ENCODE measurements around the gene CD3G.

DNA sequence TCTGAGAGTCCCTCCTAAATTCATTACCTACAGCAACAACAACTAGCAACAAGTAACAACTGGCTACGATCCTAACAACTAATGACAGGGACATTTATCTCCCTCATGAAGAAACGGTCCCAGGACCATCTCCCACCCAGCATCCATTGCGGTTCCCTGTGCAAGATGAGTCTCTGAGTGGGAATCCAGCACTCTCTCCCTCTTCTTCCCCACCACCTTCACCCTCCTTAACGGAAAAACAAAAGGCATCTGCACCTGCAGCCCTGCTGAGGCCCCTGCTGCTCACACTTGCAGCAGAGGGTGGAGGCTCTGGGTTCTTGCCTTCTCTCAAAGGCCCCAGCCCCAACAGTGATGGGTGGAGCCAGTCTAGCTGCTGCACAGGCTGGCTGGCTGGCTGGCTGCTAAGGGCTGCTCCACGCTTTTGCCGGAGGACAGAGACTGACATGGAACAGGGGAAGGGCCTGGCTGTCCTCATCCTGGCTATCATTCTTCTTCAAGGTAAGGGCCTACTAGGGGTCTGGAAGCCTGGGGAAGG, at the start of gene CD3G:
- TF ChIP-seq MITF (IDR thresholded peaks at IDR 0.05), result no peak
- no peak for TF ChIP-seq NR1H2 (CRISPR knock-in tag; IDR thresholded peaks at IDR 0.05)
- no peak for TF ChIP-seq TBP (optimal IDR thresholded peaks at IDR 0.05; ENCODE audit: low read depth, low read length)
- TF ChIP-seq IRF2 (CRISPR knock-in tag; IDR thresholded peaks at IDR 0.05), result no peak
- no peak for TF ChIP-seq SIN3A (IDR thresholded peaks at IDR 0.05; ENCODE audit: borderline replicate concordance in 2 of 2, control insufficient read depth in 1 of 2, low read depth in 2 of 2, low read length in 2 of 2)
- no peak for TF ChIP-seq TAF9B (IDR thresholded peaks at IDR 0.05; ENCODE audit: partially characterized antibody)
